Lower lobe of right lung (tissue), 2 donors: Measurements from ENCODE around the gene PACSIN2. TPM values are rescaled to one million over a fixed set of nuclear protein-coding genes. Genes with fewer than 3 reads are reported as not detected.
A peak's percentile ranks its signal among the peaks of the same experiment; 100 is the strongest.

Experiments used
- ATAC-seq, 2 donors: fragments of 200-7000 bp; cut with Tn5 transposase; one replicate each; pipeline ENCODE4 v1.9.1; 2020 to 2022; ENCODE audit warnings: mild to moderate bottlenecking in 2 of 2, moderate library complexity in 2 of 2
- DNase-seq: peaks from one replicate; pipeline ENCODE4 v3.0.0-alpha.2; 2020
- H3K27ac ChIP-seq: fragments of 200-600 bp; one replicate; pipeline ENCODE4 v1.8.0; 2022
- H3K27me3 ChIP-seq: fragments of 200-600 bp; one replicate; pipeline ENCODE4 v1.8.0; 2022; ENCODE audit warnings: low read depth
- H3K36me3 ChIP-seq: fragments of 200-600 bp; one replicate; pipeline ENCODE4 v1.8.0; 2022; ENCODE audit warnings: mild to moderate bottlenecking
- H3K4me1 ChIP-seq: fragments of 200-600 bp; one replicate; pipeline ENCODE4 v1.8.0; 2022
- H3K4me3 ChIP-seq: fragments of 200-600 bp; one replicate; pipeline ENCODE4 v1.8.0; 2022; ENCODE audit warnings: mild to moderate bottlenecking
- H3K9me3 ChIP-seq: fragments of 200-600 bp; one replicate; pipeline ENCODE4 v1.8.0; 2022
- CTCF ChIP-seq: fragments of 200-600 bp; IDR thresholded peaks from one replicate; pipeline ENCODE4 v1.8.0; 2022; ENCODE audit warnings: antibody characterized with exemption, mild to moderate bottlenecking
- intact Hi-C: fragments of 100-400 bp; cut with DNase I; formaldehyde crosslinking; loops from one replicate; pipeline ENCODE4 v1.11.0; 2022
- total RNA-seq: library from RNA; stranded (reverse); fragmentation: NEBNext Ultra II Directional; extraction: Animal tissue kit (Norgen Biotek cat#: 25700); gene quantifications from one replicate; pipeline ENCODE4 v1.2.1, GENCODE V29; 2021
- donor health status: DM: no; HTN: yes; CAD: no; lungs with severe emphysema.

PACSIN2 gene
- total RNA-seq, 1 donor from 2014 or later = 104 TPM

- peak overlapping the region; percentile 77 for H3K27ac ChIP-seq
- ATAC-seq (no peak), DNase-seq (no peak)
- no peak for TF ChIP-seq CTCF
- H3K4me3 ChIP-seq = peak overlapping the region; percentile 79
- intact Hi-C loops = no loop called here
- no peaks in the 10 kb centered on the region for H3K27me3 ChIP-seq
- H3K36me3 ChIP-seq = no peaks in the 10 kb centered on the region
- H3K9me3 ChIP-seq = no peaks in the 10 kb centered on the region
- peaks cover 34% of the 10 kb centered on the region for H3K4me1 ChIP-seq
Measured at GRCh38 chr22:43015677-43016042, 711 bp upstream of the PACSIN2 start.

- H3K4me3 ChIP-seq = peak overlapping the region; percentile 79
- H3K27ac ChIP-seq = peak overlapping the region; percentile 77
- peaks cover 39% of the 10 kb centered on the region for H3K4me1 ChIP-seq
- peak; percentile 73 for DNase-seq
- no peaks in the 10 kb centered on the region for H3K9me3 ChIP-seq
- no peaks in the 10 kb centered on the region for H3K36me3 ChIP-seq
- H3K27me3 ChIP-seq = no peaks in the 10 kb centered on the region
- intact Hi-C loops = no loop called here
- peak; percentile 33 to 41 for ATAC-seq
- no peak for TF ChIP-seq CTCF
Measured at GRCh38 chr22:43014316-43014868, 557 bp downstream of the PACSIN2 start.

- H3K36me3 ChIP-seq = no peaks in the 10 kb centered on the region
- ATAC-seq = peak; percentile 3 to 22
- peak overlapping the region; percentile 79 for H3K4me3 ChIP-seq
- no peaks in the 10 kb centered on the region for H3K9me3 ChIP-seq
- DNase-seq = no peak
- intact Hi-C loops = no loop called here
- H3K27me3 ChIP-seq = no peaks in the 10 kb centered on the region
- peak overlapping the region; percentile 77 for H3K27ac ChIP-seq
- no peak for TF ChIP-seq CTCF
- H3K4me1 ChIP-seq = peaks cover 47% of the 10 kb centered on the region
Measured at GRCh38 chr22:43013355-43014315, 1.3 kb downstream of the PACSIN2 start.

GRCh38 chr22:43012390-43012789 lies 2.6 kb downstream of the PACSIN2 start:
- Histone ChIP-seq H3K27ac (no peak overlapping the region), H3K4me3 (no peak overlapping the region), H3K27me3 (no peaks in the 10 kb centered on the region), H3K4me1 (peaks cover 59% of the 10 kb centered on the region), H3K9me3 (no peaks in the 10 kb centered on the region), H3K36me3 (no peaks in the 10 kb centered on the region)
- intact Hi-C loops = no loop called here
- no peak for TF ChIP-seq CTCF
- DNase-seq (no peak), ATAC-seq (no peak)

GRCh38 chr22:43011079-43011478 lies 3.9 kb downstream of the PACSIN2 start:
- ATAC-seq (no peak), DNase-seq (peak; percentile 7)
- peaks cover 63% of the 10 kb centered on the region for H3K4me1 ChIP-seq
- no peak for TF ChIP-seq CTCF
- no peaks in the 10 kb centered on the region for H3K36me3 ChIP-seq
- no peaks in the 10 kb centered on the region for H3K27me3 ChIP-seq
- intact Hi-C loops = no loop called here
- no peak overlapping the region for H3K4me3 ChIP-seq
- no peaks in the 10 kb centered on the region for H3K9me3 ChIP-seq
- peak overlapping the region; percentile 12 for H3K27ac ChIP-seq
